ENCODE data around the gene TTC31.

Gene TTC31

GRCh38 chr2:74526649-74527230 is 43.9 kb downstream of the TTC31 start:
- DNase-seq (ENCODE audit: low read depth): no peak

- DNase-seq (ENCODE audit: low read depth): no peak
Observed at GRCh38 chr2:74527741-74528140, 44.9 kb downstream of the TTC31 start.

DNA sequence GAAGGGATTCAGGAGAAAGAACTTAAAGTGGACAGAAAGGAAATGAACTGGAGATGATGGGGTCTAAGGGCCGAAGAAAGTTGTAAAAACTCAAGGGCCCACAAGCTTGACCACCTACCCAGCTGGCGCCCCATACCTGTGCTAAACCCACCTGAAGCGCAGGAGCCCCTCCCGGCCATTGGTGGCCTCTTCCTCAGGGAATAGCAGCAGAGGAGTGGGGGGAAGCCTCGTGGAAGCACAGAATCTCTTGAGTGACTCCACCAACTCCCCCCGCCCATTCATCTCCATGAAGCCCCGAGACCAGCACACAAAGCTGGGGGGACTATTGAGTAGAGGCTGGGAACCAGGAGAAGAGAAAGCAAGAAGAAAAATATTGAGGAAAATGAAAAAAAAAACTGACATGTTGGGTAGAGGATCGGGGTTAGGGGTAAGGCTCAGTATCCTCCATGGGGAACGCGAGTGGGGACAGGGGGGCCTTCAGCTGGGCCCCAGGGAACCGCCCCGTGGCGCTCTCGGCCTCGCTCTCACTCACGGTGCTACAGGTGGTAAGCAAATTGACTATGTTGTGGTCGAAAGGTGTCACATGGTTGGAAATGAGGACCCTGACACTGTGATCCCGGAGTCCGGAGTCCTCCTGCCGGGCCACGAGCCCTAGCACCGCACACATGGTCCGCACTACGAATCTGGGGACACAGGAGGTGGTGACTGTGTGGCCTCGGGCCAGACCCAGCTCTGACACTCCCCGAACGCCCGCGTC is 45.9 kb downstream of the TTC31 start:
- no peak for DNase-seq (ENCODE audit: low read depth)

DNA sequence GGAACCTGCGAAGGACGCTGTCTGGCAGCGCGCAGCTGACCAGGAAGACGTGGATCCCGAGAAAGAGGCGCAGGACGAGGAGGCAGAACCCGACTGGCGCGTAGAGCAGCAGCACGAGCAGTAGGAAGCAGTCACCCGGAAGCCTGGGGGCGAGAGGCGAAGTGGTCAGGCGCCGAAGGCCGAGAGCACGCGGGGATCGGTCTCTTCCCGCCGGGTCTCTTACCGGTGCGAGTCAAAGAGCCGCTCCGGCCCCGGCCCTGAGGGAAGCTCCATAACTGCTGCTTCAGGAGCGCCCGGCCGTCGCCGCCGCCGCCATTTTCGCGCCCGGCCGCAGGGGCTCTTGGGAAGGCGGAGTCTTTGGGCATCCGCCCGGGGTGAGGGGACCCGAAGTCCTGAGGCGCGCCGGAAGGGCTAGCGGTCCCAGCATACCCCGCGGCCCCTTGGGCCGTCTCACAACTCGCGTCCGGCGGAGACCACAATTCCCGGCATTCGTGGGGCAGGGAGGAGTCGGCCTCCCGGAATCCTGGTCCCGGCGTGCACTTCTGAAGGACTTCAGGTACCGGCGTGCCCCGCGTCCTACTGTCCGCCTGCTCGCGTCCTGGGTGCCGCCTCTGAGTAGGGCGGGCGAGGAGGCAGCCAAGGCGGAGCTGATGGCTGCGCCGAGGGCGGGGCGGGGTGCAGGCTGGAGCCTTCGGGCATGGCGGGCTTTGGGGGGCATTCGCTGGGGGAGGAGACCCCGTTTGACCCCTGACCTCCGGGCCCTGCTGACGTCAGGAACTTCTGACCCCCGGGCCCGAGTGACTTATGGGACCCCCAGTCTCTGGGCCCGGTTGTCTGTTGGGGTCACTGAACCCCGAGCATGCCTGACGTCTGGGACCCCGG is 46.7 kb downstream of the TTC31 start, which contains the start of the genes AUP1 and HTRA2:
TSS of gene AUP1 (minus strand) at position 350 of the 882 bp plus-strand sequence. CDS start at position 273, 77 bp downstream.
TSS of gene HTRA2 (plus strand) at position 577 of the 882 bp plus-strand sequence. CDS start at position 651, 74 bp downstream.
- DNase-seq (ENCODE audit: low read depth): peak; percentile 99

GRCh38 chr2:74530239-74531187 is 47.6 kb downstream of the TTC31 start:
- DNase-seq (ENCODE audit: low read depth): no peak

DNA sequence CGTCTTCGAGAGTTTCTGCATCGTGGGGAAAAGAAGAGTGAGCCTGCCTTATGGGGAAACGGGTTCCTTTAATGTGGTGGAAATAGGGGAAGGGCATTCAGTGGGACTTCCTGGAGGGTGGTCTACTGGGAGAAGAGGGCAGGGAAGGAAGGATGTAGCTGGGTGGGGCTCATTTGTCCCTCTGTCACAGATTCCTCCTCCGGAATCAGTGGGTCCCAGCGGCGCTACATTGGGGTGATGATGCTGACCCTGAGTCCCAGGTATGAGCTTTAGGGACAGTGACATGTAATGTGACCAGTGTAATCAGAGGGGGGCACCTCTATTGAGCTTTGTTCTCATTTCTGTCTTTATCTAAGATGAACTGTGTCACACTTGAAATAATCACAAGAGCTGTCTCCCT is 48.8 kb downstream of the TTC31 start:
- DNase-seq (ENCODE audit: low read depth): no peak

DNA sequence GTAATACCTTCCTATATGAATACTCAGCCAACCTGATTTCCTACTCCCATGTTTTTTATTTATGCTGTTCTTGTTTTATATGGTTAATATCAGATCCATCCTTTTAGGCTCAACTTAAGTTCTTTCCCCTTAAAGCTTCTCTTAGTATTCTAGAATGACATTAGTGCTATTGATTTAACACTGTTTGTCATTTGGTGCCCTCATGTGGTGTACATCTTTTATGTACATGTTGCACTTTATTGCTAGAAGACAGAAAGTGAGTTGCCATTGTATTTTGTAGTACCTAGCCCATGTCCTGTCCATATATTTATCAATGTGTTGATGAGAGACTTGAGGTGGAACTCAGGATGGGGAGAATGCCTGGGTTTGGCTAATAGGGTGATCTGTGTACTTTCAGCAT is 49.3 kb downstream of the TTC31 start:
- DNase-seq (ENCODE audit: low read depth): peak; percentile 64

- no peak for DNase-seq (ENCODE audit: low read depth)
Observed at GRCh38 chr2:74533464-74533863, 50.6 kb downstream of the TTC31 start.

DNA sequence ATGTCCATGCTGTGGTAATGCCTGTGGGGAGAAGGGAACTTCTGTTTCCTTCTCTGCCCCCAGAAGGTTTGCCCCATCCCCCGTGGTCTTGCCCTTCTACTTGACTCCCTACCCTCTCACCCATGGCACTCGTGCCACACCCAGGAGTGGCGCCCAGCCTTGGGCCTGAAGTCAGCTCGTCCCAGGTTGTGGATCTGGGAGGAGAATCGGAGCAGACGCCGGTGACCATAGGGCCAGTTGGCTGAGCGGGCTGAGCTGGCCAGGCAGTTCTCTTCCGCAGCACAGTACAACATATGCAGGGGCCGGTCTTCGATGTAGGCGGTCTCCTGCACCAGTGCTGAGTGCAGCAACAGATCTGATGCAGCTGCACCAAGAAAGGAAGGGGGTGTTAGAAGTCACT is 51.5 kb downstream of the TTC31 start:
- no peak for DNase-seq (ENCODE audit: low read depth)

- DNase-seq (ENCODE audit: low read depth): no peak
Observed at GRCh38 chr2:74535440-74535965, 52.6 kb downstream of the TTC31 start.

DNA sequence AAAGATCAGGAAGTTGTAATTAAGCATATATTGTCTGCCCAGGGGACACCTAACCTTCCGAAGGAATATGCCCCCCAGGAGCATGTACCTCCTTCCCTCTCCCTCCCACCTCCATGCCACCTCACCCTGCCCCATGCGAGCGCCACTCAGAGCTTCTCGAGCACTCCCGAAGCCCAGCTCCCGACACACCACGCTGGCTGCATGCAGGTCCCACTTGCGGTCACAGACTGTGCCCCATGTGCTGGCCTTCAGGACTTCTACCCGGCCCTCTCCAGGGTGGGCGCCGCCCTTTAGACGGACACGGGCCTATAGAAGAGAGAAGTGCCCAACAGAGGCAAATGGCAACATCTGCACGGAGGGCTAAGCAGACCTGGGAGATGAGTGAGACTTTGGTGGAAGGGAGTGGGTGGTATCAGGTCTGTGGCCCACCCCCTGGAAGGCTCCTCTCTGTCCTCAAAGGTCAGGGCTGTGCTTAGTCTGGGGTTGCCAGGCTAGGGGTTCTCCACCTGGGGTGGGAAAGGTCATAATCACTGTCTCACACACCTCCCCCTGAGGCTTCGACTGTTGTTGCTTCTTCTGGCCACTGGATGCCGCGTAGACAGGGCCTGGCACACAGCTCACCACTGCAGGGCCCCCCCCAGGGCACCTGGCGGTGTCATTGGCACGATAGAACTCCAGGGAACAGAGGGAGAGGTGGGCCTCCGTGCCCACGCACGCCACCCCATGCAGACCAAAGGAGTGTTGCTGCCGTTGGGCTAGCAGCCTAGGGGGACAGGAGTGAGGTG is 53.5 kb downstream of the TTC31 start:
- DNase-seq (ENCODE audit: low read depth): no peak

DNA sequence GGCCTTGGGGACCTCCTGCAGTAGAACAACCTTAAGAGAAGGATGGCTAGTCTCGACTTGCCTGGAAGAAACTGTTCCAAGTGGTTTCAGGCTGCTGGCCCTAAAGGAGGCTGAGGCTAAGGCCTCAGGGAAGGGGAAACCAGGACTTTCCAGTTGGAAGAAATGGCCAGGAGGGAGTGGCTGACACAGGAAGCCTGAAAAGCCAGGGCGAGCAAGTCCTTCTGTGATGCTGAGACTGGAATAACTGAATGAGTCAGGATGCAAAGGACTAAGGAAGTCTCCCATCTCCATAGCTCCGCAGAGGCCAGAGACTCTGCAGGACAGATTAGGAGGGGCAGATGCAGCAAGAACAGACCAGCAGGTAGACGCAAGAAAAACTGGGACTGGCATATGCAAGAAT is 54.3 kb downstream of the TTC31 start:
- DNase-seq (ENCODE audit: low read depth): no peak

DNA sequence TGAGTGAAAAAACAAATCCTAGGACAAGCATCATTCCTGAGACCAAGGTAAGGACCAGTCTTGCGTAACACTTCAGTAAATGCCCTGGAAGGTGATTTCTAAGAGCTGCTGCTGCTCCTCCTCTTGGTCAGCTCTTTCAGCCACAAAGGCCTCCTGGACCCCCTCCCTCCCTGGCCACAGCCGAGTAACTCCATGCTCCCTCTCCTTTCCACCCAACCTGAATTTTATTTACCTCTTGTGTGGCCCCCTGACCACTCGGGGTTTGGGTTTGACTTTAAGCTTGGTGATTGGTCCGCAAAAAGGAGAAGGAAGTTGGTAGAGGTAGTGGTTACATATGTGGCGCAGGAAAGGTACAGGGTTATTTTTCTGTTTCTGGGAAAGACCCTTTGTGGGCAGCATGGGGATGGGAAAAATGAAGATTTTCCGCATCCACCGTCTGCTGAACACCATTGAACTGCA is 56.0 kb downstream of the TTC31 start:
- DNase-seq (ENCODE audit: low read depth): no peak

- no peak for DNase-seq (ENCODE audit: low read depth)
Observed at GRCh38 chr2:74540291-74540690, 57.4 kb downstream of the TTC31 start.

GRCh38 chr2:74542978-74543377 is 60.1 kb downstream of the TTC31 start:
- DNase-seq (ENCODE audit: low read depth): no peak

Data from fibroblast of the conjunctiva (primary cell).